COLO668 (cell line): ENCODE results near the gene ETAA1.
A peak's percentile ranks its signal among the peaks of the same experiment; 100 is the strongest.

Source experiments
- DNase-seq: peaks from one replicate; lab custom pipeline; 2025; ENCODE audit not compliant: unreplicated experiment; lab: John Stamatoyannopoulos, UW

Gene ETAA1

GRCh38 chr2:67437114-67437513 is 40.0 kb downstream of the ETAA1 start:
- no peak for DNase-seq

- DNase-seq: no peak
Measured at GRCh38 chr2:67438337-67438736, 41.2 kb downstream of the ETAA1 start.

- no peak for DNase-seq
Measured at GRCh38 chr2:67445652-67446268, 48.6 kb downstream of the ETAA1 start.

GRCh38 chr2:67446491-67446911 is 49.4 kb downstream of the ETAA1 start:
- DNase-seq: peak; percentile 29

GRCh38 chr2:67448648-67449047 is 51.5 kb downstream of the ETAA1 start:
- no peak for DNase-seq

- DNase-seq: peak; percentile 53
Measured at GRCh38 chr2:67451086-67451832, 54.1 kb downstream of the ETAA1 start.

GRCh38 chr2:67453310-67453709 is 56.2 kb downstream of the ETAA1 start:
- DNase-seq: no peak

- no peak for DNase-seq
Measured at GRCh38 chr2:67455219-67456142, 58.3 kb downstream of the ETAA1 start.

GRCh38 chr2:67456428-67456827 is 59.3 kb downstream of the ETAA1 start:
- no peak for DNase-seq

GRCh38 chr2:67457699-67458098 is 60.6 kb downstream of the ETAA1 start:
- DNase-seq: no peak

GRCh38 chr2:67459761-67460160 is 62.6 kb downstream of the ETAA1 start:
- DNase-seq: no peak
